Posterior cingulate gyrus (tissue), 11 donors: ENCODE measurements around the gene GK.
"Not testable (repeated sequence)": the region's sequence is repeated elsewhere in the genome, so short reads cannot be mapped to it uniquely, and the experiment has no call there.

Experiments used
- DNase-seq, 10 donors: peaks; one replicate each; pipeline versions ENCODE4 v3.0.0 to v3.0.0-alpha.2; 2020 to 2021; ENCODE audit warnings: mixed read lengths in 3 of 10
- intact Hi-C: fragments of 100-400 bp; cut with DNase I; formaldehyde crosslinking; loops from one replicate; pipeline ENCODE4 v1.15.1; 2023

The GK gene

GRCh38 chrX:30693999-30694650 lies 40.9 kb downstream of the GK start:
- intact Hi-C loops, result no loop called here
- DNase-seq, result no peak

DNA sequence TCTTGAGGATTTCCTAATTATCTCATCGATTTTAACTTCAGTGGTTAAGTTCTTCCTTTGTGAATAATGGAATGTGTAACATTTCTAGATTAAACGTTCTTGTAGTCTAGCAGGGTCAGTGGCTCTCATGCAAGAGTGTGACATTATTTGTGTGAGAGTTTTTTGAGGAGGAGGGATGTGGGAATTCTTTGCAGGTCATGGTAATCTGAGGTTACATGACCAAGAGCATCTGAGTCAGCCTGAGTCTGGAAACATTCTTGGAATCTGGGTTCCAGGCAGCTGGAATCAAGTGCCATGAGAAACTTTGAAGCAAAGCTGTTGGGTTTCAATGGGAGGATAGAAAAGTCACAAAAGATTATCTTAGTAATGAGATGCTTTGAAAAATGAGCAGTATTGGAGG lies 49.5 kb downstream of the GK start:
- DNase-seq, result no peak
- intact Hi-C loops, result no loop called here

DNA sequence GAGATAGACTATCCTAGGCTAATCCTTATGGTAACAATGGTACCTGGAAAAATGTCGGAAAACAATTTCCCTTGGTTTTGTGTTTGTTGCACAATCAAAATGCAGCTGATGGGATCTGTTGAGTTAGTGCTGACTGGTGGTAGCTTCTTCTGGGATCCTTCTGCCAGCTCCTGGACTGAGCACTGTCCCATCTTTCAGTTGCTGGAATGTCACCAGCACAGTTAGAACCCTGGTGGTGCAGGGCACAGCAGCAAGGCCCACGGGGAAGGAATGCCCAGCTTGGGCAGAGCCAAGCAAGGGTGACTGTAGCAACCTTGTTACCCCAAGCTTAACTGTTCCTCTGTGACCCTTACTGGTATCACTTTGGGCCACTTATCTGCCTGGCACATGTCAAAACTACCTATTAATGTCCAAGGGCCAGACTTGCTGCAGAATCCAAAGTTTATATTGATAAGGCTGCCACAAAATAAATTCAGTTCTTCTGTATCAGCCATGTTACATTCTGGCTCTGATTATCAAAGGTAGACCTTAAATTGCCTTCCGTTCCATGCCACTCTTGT lies 53.1 kb downstream of the GK start:
- intact Hi-C loops, result no loop called here
- DNase-seq, result no peak

- no peak for DNase-seq
- intact Hi-C loops, result loop anchor here (2.0 kb wide), 1 partner anchor 141 kb away; no protein-coding TSS in a partner anchor
Observed at GRCh38 chrX:30712214-30712613, 59.0 kb downstream of the GK start.

GRCh38 chrX:30713061-30713525 lies 59.9 kb downstream of the GK start:
- intact Hi-C loops, result loop anchor here (2.0 kb wide), 1 partner anchor 142 kb away; no protein-coding TSS in a partner anchor
- peak in 5 of 10 donors; percentile 22 to 35 (median 30) for DNase-seq

DNA sequence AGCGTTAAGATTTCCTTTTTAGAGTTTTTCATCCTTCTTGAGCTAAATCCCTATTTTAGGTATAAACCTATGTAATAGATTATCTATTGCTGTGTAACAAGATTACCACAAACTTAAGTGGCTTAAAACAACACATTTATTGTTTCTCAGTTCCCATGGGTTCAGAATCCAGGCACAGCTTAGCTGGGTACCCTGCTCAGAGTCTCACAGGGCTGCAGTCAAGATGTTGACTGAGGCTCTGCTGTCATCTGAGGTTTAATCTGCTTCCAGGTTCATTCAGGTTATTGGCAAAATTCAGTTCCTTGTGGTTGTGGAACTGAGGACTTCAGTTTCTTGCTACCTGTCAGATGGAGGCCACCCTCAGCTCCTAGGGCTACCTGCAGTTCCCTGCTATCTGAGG lies 60.9 kb downstream of the GK start:
- DNase-seq, result no peak
- intact Hi-C loops, result no loop called here

DNA sequence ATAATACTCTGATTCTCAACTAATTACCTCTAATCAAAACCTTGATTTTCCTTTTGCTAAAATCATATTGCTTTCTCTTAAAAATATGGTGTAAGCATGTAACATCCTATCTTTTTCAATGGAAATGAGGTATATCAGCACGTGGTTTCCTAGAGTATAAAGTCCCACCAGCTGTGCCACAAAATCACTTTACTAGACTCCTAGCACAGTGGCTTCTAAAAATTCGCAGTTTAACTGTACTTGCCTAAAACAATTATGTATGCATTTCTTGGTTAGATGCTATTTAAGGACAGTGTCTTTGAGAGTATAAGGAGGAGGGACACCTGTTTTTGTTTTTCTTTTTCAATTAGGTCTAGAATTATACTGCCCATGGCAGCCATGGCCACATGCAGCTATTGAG lies 62.8 kb downstream of the GK start:
- no peak for DNase-seq
- intact Hi-C loops, result no loop called here

DNA sequence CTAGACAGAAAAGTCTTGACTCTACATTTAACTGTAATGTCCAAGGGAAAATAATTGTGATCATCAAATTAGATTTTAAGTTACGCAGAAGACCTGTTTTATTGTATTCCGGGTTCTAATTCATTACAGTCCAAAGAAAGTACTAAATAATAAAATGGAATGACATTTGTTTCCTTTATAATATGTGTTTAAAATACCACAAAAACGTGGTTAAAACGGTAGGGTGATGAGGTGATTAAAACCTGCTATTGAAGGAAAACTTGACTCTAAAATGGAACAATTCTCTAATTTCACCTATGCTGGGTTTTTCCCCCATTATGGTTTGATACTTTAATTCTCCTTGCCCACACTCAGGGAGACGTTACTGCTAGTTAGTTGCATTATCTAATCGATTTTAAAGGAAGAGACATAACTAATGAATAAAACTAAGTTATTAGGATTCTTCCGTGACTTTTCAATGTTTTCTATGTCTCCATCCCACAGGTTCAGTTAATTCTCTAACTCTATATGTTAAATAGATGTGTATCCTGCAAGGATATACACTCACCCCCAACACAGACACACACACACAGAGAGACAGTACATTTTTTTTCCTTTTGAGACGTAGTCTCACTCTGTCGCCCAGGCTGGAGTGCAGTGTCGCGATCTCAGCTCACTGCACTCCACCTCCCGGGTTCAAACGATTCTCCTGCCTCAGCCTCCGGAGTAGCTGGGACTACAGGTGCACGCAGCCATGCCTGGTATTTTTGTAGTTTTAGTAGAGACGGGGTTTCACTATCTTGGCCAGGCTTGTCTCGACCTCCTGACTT lies 80.8 kb downstream of the GK start:
- DNase-seq, result no peak
- intact Hi-C loops, result loop anchor here (10.0 kb wide), 1 partner anchor 731 kb away; no protein-coding TSS in a partner anchor

GRCh38 chrX:30734782-30735181 lies 81.6 kb downstream of the GK start:
- no peak for DNase-seq
- intact Hi-C loops, result loop anchor here (10.0 kb wide), 1 partner anchor 730 kb away; no protein-coding TSS in a partner anchor

GRCh38 chrX:30735839-30736238 lies 82.6 kb downstream of the GK start:
- peak in 6 of 10 donors; percentile 17 to 89 (median 46) for DNase-seq
- intact Hi-C loops, result loop anchor here (10.0 kb wide), 1 partner anchor 729 kb away; no protein-coding TSS in a partner anchor

GRCh38 chrX:30741545-30741944 lies 88.3 kb downstream of the GK start:
- no peak for DNase-seq
- intact Hi-C loops, result no loop called here

GRCh38 chrX:30748342-30748960 lies 95.2 kb downstream of the GK start:
- intact Hi-C loops, result no loop called here

GRCh38 chrX:30751497-30751896 lies 98.3 kb downstream of the GK start:
- no peak for DNase-seq
- intact Hi-C loops, result no loop called here

More at GRCh38 chrX:30748342-30748960, 95.2 kb downstream of the GK start:
- no peak for DNase-seq

- intact Hi-C loops, result no loop called here
- DNase-seq, result no peak
Observed at GRCh38 chrX:30762755-30763154, 109.5 kb downstream of the GK start.

GRCh38 chrX:30773764-30774163 lies 120.5 kb downstream of the GK start:
- intact Hi-C loops, result not testable (repeated sequence)

GRCh38 chrX:30777575-30777974 lies 124.4 kb downstream of the GK start:
- intact Hi-C loops, result no loop called here
- no peak for DNase-seq

More at GRCh38 chrX:30773764-30774163, 120.5 kb downstream of the GK start:
- not testable (repeated sequence) for DNase-seq

DNA sequence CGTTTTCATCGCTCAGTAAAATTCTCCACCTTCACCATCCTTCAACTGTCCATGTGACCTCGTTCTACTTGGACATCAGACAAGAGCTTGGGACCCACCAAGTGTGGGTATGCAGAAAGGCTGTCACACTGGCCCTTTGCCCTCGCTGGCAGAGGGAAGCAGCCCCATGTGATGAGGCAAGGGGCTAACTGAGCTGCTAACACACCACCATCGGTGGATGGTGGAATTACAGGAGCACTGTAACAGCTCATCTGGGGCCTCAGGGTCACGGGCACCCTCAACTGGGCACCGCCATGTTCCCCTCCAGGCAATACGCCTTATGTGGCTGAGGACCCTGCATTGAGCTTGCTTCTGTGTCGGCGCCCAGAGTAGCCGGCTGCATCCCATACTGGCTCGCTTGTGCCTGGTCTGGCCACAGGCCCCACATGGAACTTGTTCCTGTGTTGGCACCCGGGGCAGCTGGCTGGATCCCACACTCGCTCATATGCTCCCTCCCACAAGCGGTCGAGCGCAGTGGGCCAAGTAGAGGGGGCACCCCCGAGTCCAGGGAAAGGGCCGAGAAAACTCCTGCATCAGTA lies 126.3 kb downstream of the GK start:
- DNase-seq, result peak in 1 of 10 donors; percentile 54
- intact Hi-C loops, result no loop called here
